ENCODE results near the gene EEF1AKMT1.

The EEF1AKMT1 gene

GRCh38 chr13:20808874-20809273 lies 35.1 kb upstream of the EEF1AKMT1 start:
- no peaks in the 10 kb centered on the region for H4K20me1 ChIP-seq (ENCODE audit: insufficient read depth, low read length)
- H3K36me3 ChIP-seq (replicated peaks; ENCODE audit: low read depth, low read length) = peaks cover 38% of the 10 kb centered on the region
- TF ChIP-seq EZH2phosphoT487 (IDR thresholded peaks at IDR 0.05; ENCODE audit: low read depth) (no peak), CTCF (IDR thresholded peaks at IDR 0.05; ENCODE audit: low read depth, low read length) (no peak)

GRCh38 chr13:20803180-20803965 lies 29.6 kb upstream of the EEF1AKMT1 start:
- no peak overlapping the region for H3K4me3 ChIP-seq (ENCODE audit: low read length)
- no peaks in the 10 kb centered on the region for H3K27me3 ChIP-seq (ENCODE audit: low read depth, low read length)
- H3K4me2 ChIP-seq (ENCODE audit: low read length) = no peak overlapping the region
- peaks cover 7% of the 10 kb centered on the region; the same call in 1 of the 2 replicates for H3K79me2 ChIP-seq (ENCODE audit: low read length)
- H3K36me3 ChIP-seq (replicated peaks; ENCODE audit: low read depth, low read length) = peaks cover 38% of the 10 kb centered on the region
- peaks cover under 1% of the 10 kb centered on the region for H3K4me1 ChIP-seq (ENCODE audit: low read length)
- H3K9ac ChIP-seq (ENCODE audit: low read length) = no peak overlapping the region
- H4K20me1 ChIP-seq (ENCODE audit: insufficient read depth, low read length) = peaks cover 4% of the 10 kb centered on the region; the same call in 1 of the 2 replicates
- no peak overlapping the region for H2AFZ ChIP-seq (ENCODE audit: low read depth, low read length)
- no peak overlapping the region for H3K27ac ChIP-seq (ENCODE audit: low read length)
- no peaks in the 10 kb centered on the region for H3K9me3 ChIP-seq (ENCODE audit: insufficient read depth, low read length)
- TF ChIP-seq CTCF (IDR thresholded peaks at IDR 0.05; ENCODE audit: low read depth, low read length) = no peak
- no peak for TF ChIP-seq EZH2phosphoT487 (IDR thresholded peaks at IDR 0.05; ENCODE audit: low read depth)

More at GRCh38 chr13:20808874-20809273, 35.1 kb upstream of the EEF1AKMT1 start:
- Histone ChIP-seq H3K27ac (ENCODE audit: low read length) (no peak overlapping the region), H2AFZ (ENCODE audit: low read depth, low read length) (no peak overlapping the region), H3K79me2 (ENCODE audit: low read length) (peaks cover 8% of the 10 kb centered on the region; the same call in 1 of the 2 replicates), H3K4me2 (ENCODE audit: low read length) (no peak overlapping the region), H3K27me3 (ENCODE audit: low read depth, low read length) (no peaks in the 10 kb centered on the region), H3K4me1 (ENCODE audit: low read length) (no peaks in the 10 kb centered on the region), H3K9me3 (ENCODE audit: insufficient read depth, low read length) (no peaks in the 10 kb centered on the region), H3K9ac (ENCODE audit: low read length) (no peak overlapping the region), H3K4me3 (ENCODE audit: low read length) (no peak overlapping the region)

- no peaks in the 10 kb centered on the region for H3K9me3 ChIP-seq (ENCODE audit: insufficient read depth, low read length)
- H3K79me2 ChIP-seq (ENCODE audit: low read length) = peaks cover 7% of the 10 kb centered on the region; the same call in 1 of the 2 replicates
- TF ChIP-seq EZH2phosphoT487 (IDR thresholded peaks at IDR 0.05; ENCODE audit: low read depth) = no peak
- no peak for TF ChIP-seq CTCF (IDR thresholded peaks at IDR 0.05; ENCODE audit: low read depth, low read length)
- peaks cover 9% of the 10 kb centered on the region for H3K4me1 ChIP-seq (ENCODE audit: low read length)
- no peak overlapping the region for H3K27ac ChIP-seq (ENCODE audit: low read length)
- no peak overlapping the region for H3K4me2 ChIP-seq (ENCODE audit: low read length)
- peaks cover 29% of the 10 kb centered on the region for H3K36me3 ChIP-seq (replicated peaks; ENCODE audit: low read depth, low read length)
- no peak overlapping the region for H3K4me3 ChIP-seq (ENCODE audit: low read length)
- no peak overlapping the region for H3K9ac ChIP-seq (ENCODE audit: low read length)
- H4K20me1 ChIP-seq (ENCODE audit: insufficient read depth, low read length) = peaks cover 4% of the 10 kb centered on the region; the same call in 1 of the 2 replicates
- H2AFZ ChIP-seq (ENCODE audit: low read depth, low read length) = no peak overlapping the region
- no peaks in the 10 kb centered on the region for H3K27me3 ChIP-seq (ENCODE audit: low read depth, low read length)
These were observed 27.9 kb upstream of the EEF1AKMT1 start for GRCh38 chr13:20801707-20802106.

GRCh38 chr13:20799726-20800416 lies 26.1 kb upstream of the EEF1AKMT1 start:
- no peak overlapping the region for H3K9ac ChIP-seq (ENCODE audit: low read length)
- no peak overlapping the region for H3K27ac ChIP-seq (ENCODE audit: low read length)
- no peak overlapping the region for H3K4me2 ChIP-seq (ENCODE audit: low read length)
- H3K36me3 ChIP-seq (replicated peaks; ENCODE audit: low read depth, low read length) = peaks cover 36% of the 10 kb centered on the region
- peaks cover 9% of the 10 kb centered on the region for H3K4me1 ChIP-seq (ENCODE audit: low read length)
- peaks cover 4% of the 10 kb centered on the region; the same call in 1 of the 2 replicates for H4K20me1 ChIP-seq (ENCODE audit: insufficient read depth, low read length)
- H3K4me3 ChIP-seq (ENCODE audit: low read length) = no peak overlapping the region
- no peak for TF ChIP-seq CTCF (IDR thresholded peaks at IDR 0.05; ENCODE audit: low read depth, low read length)
- no peak for TF ChIP-seq EZH2phosphoT487 (IDR thresholded peaks at IDR 0.05; ENCODE audit: low read depth)
- no peaks in the 10 kb centered on the region for H3K27me3 ChIP-seq (ENCODE audit: low read depth, low read length)
- no peak overlapping the region for H2AFZ ChIP-seq (ENCODE audit: low read depth, low read length)
- peaks cover 7% of the 10 kb centered on the region; the same call in 1 of the 2 replicates for H3K79me2 ChIP-seq (ENCODE audit: low read length)
- no peaks in the 10 kb centered on the region for H3K9me3 ChIP-seq (ENCODE audit: insufficient read depth, low read length)

Measured in OCI-LY3 (cell line).